HG03457 (cell line): ENCODE data around the gene MYLK2.

Experiments used
- ATAC-seq: cut with Tn5 transposase; IDR thresholded peaks from one replicate; pipeline ENCODE4 v1.9.1; 2021; ENCODE audit warnings: moderate number of reproducible peaks; ENCODE audit not compliant: unreplicated experiment

The MYLK2 gene

GRCh38 chr20:31851240-31851955 lies 32.2 kb downstream of the MYLK2 start:
- ATAC-seq, result no peak

GRCh38 chr20:31853481-31853880 lies 34.3 kb downstream of the MYLK2 start:
- no peak for ATAC-seq

- no peak for ATAC-seq
These were observed 37.4 kb downstream of the MYLK2 start for GRCh38 chr20:31856516-31856915.

GRCh38 chr20:31857861-31858759 lies 39.0 kb downstream of the MYLK2 start:
- no peak for ATAC-seq

GRCh38 chr20:31858760-31859083 lies 39.6 kb downstream of the MYLK2 start:
- no peak for ATAC-seq

- no peak for ATAC-seq
These were observed 40.3 kb downstream of the MYLK2 start for GRCh38 chr20:31859266-31859997.

GRCh38 chr20:31859998-31860380 lies 40.8 kb downstream of the MYLK2 start:
- ATAC-seq, result no peak

- no peak for ATAC-seq
These were observed 41.4 kb downstream of the MYLK2 start for GRCh38 chr20:31860390-31861134.

GRCh38 chr20:31861135-31861384 lies 41.9 kb downstream of the MYLK2 start:
- no peak for ATAC-seq

- no peak for ATAC-seq
These were observed 42.4 kb downstream of the MYLK2 start for GRCh38 chr20:31861385-31862156.

GRCh38 chr20:31862157-31862470 lies 43.0 kb downstream of the MYLK2 start:
- no peak for ATAC-seq

- no peak for ATAC-seq
These were observed 43.4 kb downstream of the MYLK2 start for GRCh38 chr20:31862506-31862905.

GRCh38 chr20:31863296-31864085 lies 44.3 kb downstream of the MYLK2 start:
- ATAC-seq, result no peak

GRCh38 chr20:31864521-31865400 lies 45.6 kb downstream of the MYLK2 start:
- ATAC-seq, result no peak

- no peak for ATAC-seq
These were observed 47.1 kb downstream of the MYLK2 start for GRCh38 chr20:31866221-31866620.

GRCh38 chr20:31868853-31869672 lies 49.9 kb downstream of the MYLK2 start:
- no peak for ATAC-seq

- no peak for ATAC-seq
These were observed 50.5 kb downstream of the MYLK2 start for GRCh38 chr20:31869673-31869941.
